ENCODE measurements around the gene TPTE2. TPM values are rescaled to one million over a fixed set of nuclear protein-coding genes. Genes with fewer than 3 reads are reported as not detected.

The TPTE2 gene
- total and polyA plus RNA-seq, 2 of the 4 experiments (the other 2 are of a cell fraction) = not detected

- POLR2A ChIA-PET (ENCODE audit: unreplicated experiment) = no interaction called here
- Histone ChIP-seq H3K23ac (ENCODE audit: low read depth, low read length) (no peak overlapping the region), H3K18ac (ENCODE audit: low read depth, low read length) (no peak overlapping the region), H2BK20ac (ENCODE audit: low read depth, low read length) (no peak overlapping the region), H3K4me2 (ENCODE audit: low read depth, low read length) (no peak overlapping the region), H3K4me3 (ENCODE audit: insufficient read depth, low read depth, low read length) (no peak overlapping the region), H3K79me1 (ENCODE audit: low read depth in 1 of 2, low read length in 2 of 2) (no peaks in the 10 kb centered on the region), H2BK120ac (ENCODE audit: low read depth, low read length) (no peak overlapping the region), H3K36me3 (ENCODE audit: control insufficient read depth, insufficient read depth, low read length) (no peaks in the 10 kb centered on the region), H3K9me3 (ENCODE audit: control insufficient read depth, insufficient read depth, low read length) (no peaks in the 10 kb centered on the region), H2BK15ac (ENCODE audit: low read depth, low read length) (no peak overlapping the region), H3K56ac (ENCODE audit: extremely low read depth, insufficient read depth, low read length) (no peak overlapping the region), H3K27ac (ENCODE audit: insufficient read depth, low read length) (no peak overlapping the region), H3K4me1 (ENCODE audit: control insufficient read depth, insufficient read depth, low read length) (no peaks in the 10 kb centered on the region), H3K9me1 (ENCODE audit: insufficient read depth, low read length) (no peaks in the 10 kb centered on the region), H4K5ac (ENCODE audit: low read depth, low read length) (no peak overlapping the region), H4K20me1 (ENCODE audit: insufficient read depth, low read length) (no peaks in the 10 kb centered on the region), H2AFZ (replicated peaks; ENCODE audit: low read length, poor library complexity) (no peak overlapping the region), H3K27me3 (ENCODE audit: control insufficient read depth, insufficient read depth, low read length) (no peaks in the 10 kb centered on the region), H3K9ac (ENCODE audit: low read depth, low read length) (no peak overlapping the region), H2AK9ac (replicated peaks; ENCODE audit: low read depth, low read length, poor library complexity) (no peak overlapping the region), H3K4ac (ENCODE audit: low read depth, low read length) (no peak overlapping the region), H2BK5ac (ENCODE audit: low read depth, low read length, poor library complexity, severe bottlenecking) (no peak overlapping the region), H2AK5ac (ENCODE audit: low read depth, low read length) (no peak overlapping the region), H4K91ac (ENCODE audit: insufficient read depth, low read depth, low read length) (no peak overlapping the region), H3K14ac (replicated peaks; ENCODE audit: low read depth, low read length) (no peak overlapping the region), H4K8ac (ENCODE audit: low read depth in 2 of 2, low read length in 2 of 2) (no peak overlapping the region)
- intact Hi-C loops (cut with micrococcal nuclease) = no loop called here
- in situ Hi-C loops (cut with MboI; ENCODE audit: low sequenced_read_pairs) = no loop called here
- dilution Hi-C loops (cut with HindIII; ENCODE audit: low sequenced_read_pairs, unreplicated experiment) = no loop called here
- CTCF ChIA-PET = no interaction called here
- no peak for TF ChIP-seq RFX5 (IDR thresholded peaks at IDR 0.05; ENCODE audit: low read depth, low read length)
- no peak for TF ChIP-seq CHD1 (IDR thresholded peaks at IDR 0.05; ENCODE audit: low read depth, low read length)
- no peak for TF ChIP-seq RCOR1 (IDR thresholded peaks at IDR 0.05; ENCODE audit: insufficient replicate concordance, low read length)
- no peak for TF ChIP-seq NFE2L2 (IDR thresholded peaks at IDR 0.05; ENCODE audit: low read depth, low read length)
- no peak for TF ChIP-seq MAFK (IDR thresholded peaks at IDR 0.05; ENCODE audit: low read depth, low read length)
- no peak for TF ChIP-seq ELK1 (IDR thresholded peaks at IDR 0.05; ENCODE audit: borderline replicate concordance, low read depth, low read length)
- TF ChIP-seq RAD21 (IDR thresholded peaks at IDR 0.05; ENCODE audit: low read length) = no peak
- no peak for TF ChIP-seq MAZ (IDR thresholded peaks at IDR 0.05; ENCODE audit: borderline replicate concordance, low read depth, low read length)
- no peak for TF ChIP-seq MXI1 (IDR thresholded peaks at IDR 0.05; ENCODE audit: borderline replicate concordance, low read depth, low read length)
- ATAC-seq (ENCODE audit: low read depth) (no peak), DNase-seq (no peak)
- WGBS, 2 experiments (ENCODE audit: extremely low coverage in 2 of 2, insufficient read length in 1 of 2) = 20% methylated on average over 1 of the region's 9 CpGs; no CpG with 5 or more reads in 1 of the 2 experiments
- no TSS peak for BruUV-seq (replicated peaks)
Measured at GRCh38 chr13:19573120-19573716, 11.9 kb upstream of the TPTE2 start.

Data from IMR-90 (cell line).